Tibial nerve (tissue), 3 donors: ENCODE data around the gene EN1.

Experiments used
- CTCF ChIP-seq, 5 experiments: fragments of 200-600 bp in 3 of 5; fragments of 450-650 bp in 2 of 5; sonication (generic) in 3 of 5; IDR thresholded peaks; one replicate each; pipeline ENCODE4 v1.5.1; 2016 to 2019; ENCODE audit warnings: antibody characterized with exemption in 5 of 5, mild to moderate bottlenecking in 3 of 5, moderate library complexity in 2 of 5
- POLR2A ChIP-seq, 2 donors: fragments of 450-650 bp; IDR thresholded peaks; one replicate each; pipeline ENCODE4 v1.6.1; 2017; ENCODE audit warnings: antibody characterized with exemption in 2 of 2, mild to moderate bottlenecking in 2 of 2, moderate library complexity in 2 of 2

DNA sequence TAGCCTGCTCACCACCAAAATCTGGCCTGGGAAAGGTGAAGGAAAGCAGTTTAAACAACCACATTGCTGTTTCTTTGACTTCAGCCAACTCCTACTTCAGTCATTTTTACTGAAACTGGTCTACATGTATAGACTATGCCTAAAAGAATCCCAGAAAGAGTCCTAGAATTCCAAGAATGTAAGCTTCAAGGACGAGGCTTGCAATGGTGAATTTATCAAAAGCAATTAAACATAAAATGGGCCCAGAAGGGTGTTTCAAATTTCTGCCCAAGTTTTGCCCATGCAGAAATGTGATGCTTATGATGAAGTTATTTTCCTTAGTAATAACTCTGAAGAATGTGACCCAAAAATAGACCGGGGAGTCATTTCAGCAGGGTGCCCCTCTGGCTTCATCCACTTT, 16.6 kb downstream of the EN1 start:
- no peak for TF ChIP-seq CTCF (IDR thresholded peaks at IDR 0.05)
- no peak for TF ChIP-seq POLR2A (IDR thresholded peaks at IDR 0.05)
